Umbilical cord (tissue), 2 donors: ENCODE results near the gene HCN3. TPM values are rescaled to one million over a fixed set of nuclear protein-coding genes. Genes with fewer than 3 reads are reported as not detected.

Source experiments
- DNase-seq: peaks from one replicate; pipeline ENCODE4 v3.0.0-alpha.2; 2015; ENCODE audit warnings: low spot score
- total RNA-seq: library from RNA; depleted of rRNA; stranded (reverse); fragments of >200 nt; gene quantifications from one replicate; pipeline ENCODE4 v1.2.3, GENCODE V29; 2014; ENCODE audit warnings: low replicate concordance; ENCODE audit not compliant: insufficient read depth

HCN3 gene
- total RNA-seq, 1 donor from 2014 or later: 5.1 TPM

- no peak for DNase-seq
Observed at GRCh38 chr1:155254228-155254713, 23.0 kb upstream of the HCN3 start.

GRCh38 chr1:155254714-155255242, 22.5 kb upstream of the HCN3 start:
- DNase-seq: no peak

- peak; percentile 94 for DNase-seq
Observed at GRCh38 chr1:155255243-155256007, 21.8 kb upstream of the HCN3 start, which contains the start of gene ENTREP3. ENTREP3 (minus strand) TSS chr1:155255483; CDS start chr1:155254877, 606 bp downstream.

GRCh38 chr1:155256058-155256852, 21.0 kb upstream of the HCN3 start:
- DNase-seq: no peak

GRCh38 chr1:155260276-155260675, 17.0 kb upstream of the HCN3 start:
- no peak for DNase-seq

GRCh38 chr1:155261493-155261851, 15.8 kb upstream of the HCN3 start:
- no peak for DNase-seq

- peak; percentile 99 for DNase-seq
Observed at GRCh38 chr1:155261852-155262673, 15.2 kb upstream of the HCN3 start, which contains the start of gene SCAMP3. SCAMP3 (minus strand) TSS chr1:155262360; CDS start chr1:155262151, 209 bp downstream.

- DNase-seq: no peak
Observed at GRCh38 chr1:155263067-155263466, 14.2 kb upstream of the HCN3 start.

GRCh38 chr1:155266553-155266952, 10.7 kb upstream of the HCN3 start:
- no peak for DNase-seq

- no peak for DNase-seq
Observed at GRCh38 chr1:155267373-155267772, 9.9 kb upstream of the HCN3 start.

- no peak for DNase-seq
Observed at GRCh38 chr1:155268630-155269029, 8.6 kb upstream of the HCN3 start.

GRCh38 chr1:155269381-155269780, 7.9 kb upstream of the HCN3 start:
- DNase-seq: no peak

GRCh38 chr1:155272466-155273342, 4.6 kb upstream of the HCN3 start:
- DNase-seq: peak; percentile 70

GRCh38 chr1:155273343-155274245, 3.7 kb upstream of the HCN3 start, which contains the start of gene CLK2:
CLK2 (minus strand) TSS chr1:155273504; CDS start chr1:155270977, 2,527 bp downstream.
- DNase-seq: peak; percentile 97

- DNase-seq: peak; percentile 44
Observed at GRCh38 chr1:155277902-155278688, 832 bp downstream of the HCN3 start.

GRCh38 chr1:155278689-155279160, 1.5 kb downstream of the HCN3 start:
- no peak for DNase-seq

GRCh38 chr1:155279268-155279667, 2.0 kb downstream of the HCN3 start:
- DNase-seq: no peak

- DNase-seq: no peak
Observed at GRCh38 chr1:155282488-155283091, 5.3 kb downstream of the HCN3 start.
